Naive thymus-derived CD8-positive, alpha-beta T cell (primary cell): ENCODE data around the gene PSMD13. TPM values are rescaled to one million over a fixed set of nuclear protein-coding genes. Genes with fewer than 3 reads are reported as not detected.
A peak's percentile ranks its signal among the peaks of the same experiment; 100 is the strongest.

Source experiments
- ATAC-seq, 2 donors: fragments of 150-1000 bp; cut with Tn5 transposase in 1 of 2; sonication (Bioruptor Pico), chemical (Tn5 transposase) in 1 of 2; 1 replicate in 1 of 2; 2 replicates in 1 of 2; pipeline ENCODE4 v1.10.0; 2021; ENCODE audit warnings: mild to moderate bottlenecking in 2 of 2, moderate library complexity in 2 of 2
- POLR2A ChIA-PET: fragments of 350-600 bp; sonication (Branson Sonifier 250); formaldehyde crosslinking; loops from one replicate; lab custom pipeline; 2021; ENCODE audit warnings: antibody characterized with exemption; lab: Charles Lee
- DNase-seq, 10 donors: peaks; one replicate each; pipeline versions ENCODE4 v3.0.0 to v3.0.0-alpha.2; 2020 to 2022
- H3K27ac Mint-ChIP-seq, 10 donors: one replicate each; pipeline ENCODE4 v1.8.0; 2020 to 2022; ENCODE audit warnings: mild to moderate bottlenecking in 10 of 10, mixed read lengths in 10 of 10, moderate library complexity in 4 of 10, inconsistent platforms in 1 of 10
- H3K27me3 Mint-ChIP-seq, 5 donors: one replicate each; pipeline ENCODE4 v1.8.0; 2021 to 2022; ENCODE audit warnings: mixed read lengths in 5 of 5
- H3K36me3 Mint-ChIP-seq, 3 donors: one replicate each; pipeline ENCODE4 v1.8.0; 2020 to 2022; ENCODE audit warnings: mixed read lengths in 3 of 3, mild to moderate bottlenecking in 2 of 3, inconsistent platforms in 1 of 3
- H3K4me1 Mint-ChIP-seq, 4 donors: one replicate each; pipeline ENCODE4 v1.8.0; 2021 to 2022; ENCODE audit warnings: mixed read lengths in 4 of 4
- H3K4me3 Mint-ChIP-seq, 10 donors: one replicate each; pipeline ENCODE4 v1.8.0; 2020 to 2022; ENCODE audit warnings: mild to moderate bottlenecking in 10 of 10, mixed read lengths in 10 of 10, moderate library complexity in 6 of 10, inconsistent platforms in 1 of 10
- H3K9me3 Mint-ChIP-seq, 9 donors: one replicate each; pipeline ENCODE4 v1.8.0; 2020 to 2022; ENCODE audit warnings: mixed read lengths in 9 of 9, mild to moderate bottlenecking in 3 of 9, inconsistent platforms in 1 of 9, moderate library complexity in 1 of 9
- polyA plus RNA-seq, 3 donors: library from polyadenylated mRNA; unstranded; fragments of 300-500 nt; fragmentation: Illumina TruSeq; gene quantifications; one replicate each; pipeline ENCODE4 v1.2.3, GENCODE V29; 2021
- total RNA-seq, 8 experiments: library from RNA in 2 of 8; stranded (reverse) in 2 of 8; gene quantifications; one replicate each; pipeline ENCODE4 v1.2.3 and lab custom pipeline; 2021 to 2026

Gene PSMD13
- total and polyA plus RNA-seq, 5 experiments from 2014 or later, result 94.4 to 223 (median 196) TPM

DNA sequence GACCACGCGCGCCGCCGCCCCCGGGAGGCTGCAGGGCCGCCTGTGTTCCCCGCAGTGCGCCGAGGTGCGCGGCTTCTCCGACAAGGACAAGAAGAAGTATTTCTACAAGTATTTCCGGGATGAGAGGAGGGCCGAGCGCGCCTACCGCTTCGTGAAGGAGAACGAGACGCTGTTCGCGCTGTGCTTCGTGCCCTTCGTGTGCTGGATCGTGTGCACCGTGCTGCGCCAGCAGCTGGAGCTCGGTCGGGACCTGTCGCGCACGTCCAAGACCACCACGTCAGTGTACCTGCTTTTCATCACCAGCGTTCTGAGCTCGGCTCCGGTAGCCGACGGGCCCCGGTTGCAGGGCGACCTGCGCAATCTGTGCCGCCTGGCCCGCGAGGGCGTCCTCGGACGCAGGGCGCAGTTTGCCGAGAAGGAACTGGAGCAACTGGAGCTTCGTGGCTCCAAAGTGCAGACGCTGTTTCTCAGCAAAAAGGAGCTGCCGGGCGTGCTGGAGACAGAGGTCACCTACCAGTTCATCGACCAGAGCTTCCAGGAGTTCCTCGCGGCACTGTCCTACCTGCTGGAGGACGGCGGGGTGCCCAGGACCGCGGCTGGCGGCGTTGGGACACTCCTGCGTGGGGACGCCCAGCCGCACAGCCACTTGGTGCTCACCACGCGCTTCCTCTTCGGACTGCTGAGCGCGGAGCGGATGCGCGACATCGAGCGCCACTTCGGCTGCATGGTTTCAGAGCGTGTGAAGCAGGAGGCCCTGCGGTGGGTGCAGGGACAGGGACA is 44.1 kb downstream of the PSMD13 start:
- Mint-ChIP-seq H3K9me3 (peaks cover 0 to 9% (median 0%) of the 10 kb centered on the region in 9 donors), H3K4me1 (peaks cover 25 to 70% (median 54%) of the 10 kb centered on the region in 4 donors), H3K4me3 (peak overlapping the region; percentile 82 to 95 (median 93)), H3K27me3 (peaks cover 0 to 14% (median 0%) of the 10 kb centered on the region in 5 donors), H3K36me3 (peaks cover 0 to 15% (median 4%) of the 10 kb centered on the region in 3 donors), H3K27ac (peak overlapping the region; percentile 76 to 96 (median 94))
- peak; percentile 35 to 43 for ATAC-seq
- POLR2A ChIA-PET, result interaction anchor here (0.9 to 21.0 kb wide), 17 partner anchors 5 to 226 kb away, joined by 3 to 863 read pairs (median 15); partner anchors contain the start of genes BET1L, IFITM1, IFITM5 and NLRP6
- DNase-seq, result peak in 3 of 10 donors; percentile 42 to 62 (median 61)

DNA sequence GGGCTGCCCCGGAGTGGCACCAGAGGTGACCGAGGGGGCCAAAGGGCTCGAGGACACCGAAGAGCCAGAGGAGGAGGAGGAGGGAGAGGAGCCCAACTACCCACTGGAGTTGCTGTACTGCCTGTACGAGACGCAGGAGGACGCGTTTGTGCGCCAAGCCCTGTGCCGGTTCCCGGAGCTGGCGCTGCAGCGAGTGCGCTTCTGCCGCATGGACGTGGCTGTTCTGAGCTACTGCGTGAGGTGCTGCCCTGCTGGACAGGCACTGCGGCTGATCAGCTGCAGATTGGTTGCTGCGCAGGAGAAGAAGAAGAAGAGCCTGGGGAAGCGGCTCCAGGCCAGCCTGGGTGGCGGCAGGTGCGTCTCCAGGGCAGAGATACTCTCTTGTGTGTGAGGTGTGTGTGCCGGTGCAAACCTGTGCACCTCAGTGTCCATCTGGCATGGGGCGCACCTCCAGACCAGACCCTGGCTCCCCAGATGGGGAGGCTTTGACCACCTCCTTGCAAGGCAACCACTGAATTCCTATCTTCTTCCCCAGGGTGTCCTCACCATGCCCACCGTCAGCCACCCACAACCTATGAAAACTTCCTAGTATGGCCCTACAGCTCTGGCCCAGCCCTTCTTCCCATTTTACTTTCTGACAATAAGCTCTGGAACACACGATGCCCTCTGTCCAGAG is 44.8 kb downstream of the PSMD13 start:
- peak; percentile 3 to 17 for ATAC-seq

DNA sequence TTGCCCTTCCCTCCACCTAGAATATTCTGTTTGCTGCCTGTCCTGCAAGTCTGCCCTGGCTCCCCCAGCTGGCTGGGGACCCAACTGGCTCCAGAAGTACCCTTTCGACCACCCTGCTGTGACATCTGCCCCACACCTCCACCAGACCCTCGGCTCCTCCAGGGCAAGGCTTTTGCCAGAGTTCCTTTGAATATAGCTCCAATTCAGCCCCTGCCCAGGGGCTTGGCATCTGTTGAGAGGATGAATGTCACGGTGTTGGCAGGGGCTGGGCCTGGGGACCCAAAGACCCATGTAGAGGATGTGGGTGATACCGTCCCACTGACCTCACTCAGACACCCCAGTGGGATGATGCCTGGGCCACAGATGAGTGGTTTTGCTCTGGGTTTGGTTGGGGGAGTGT is 45.4 kb downstream of the PSMD13 start:
- H3K27me3 Mint-ChIP-seq, result peaks cover 0 to 14% (median 0%) of the 10 kb centered on the region in 5 donors
- peak overlapping the region; percentile 82 to 95 (median 93) for H3K4me3 Mint-ChIP-seq
- peaks cover 0 to 2% (median 0%) of the 10 kb centered on the region in 9 donors for H3K9me3 Mint-ChIP-seq
- H3K27ac Mint-ChIP-seq, result peak overlapping the region; percentile 59 to 96 (median 94)
- ATAC-seq, result no peak
- H3K4me1 Mint-ChIP-seq, result peaks cover 29 to 67% (median 59%) of the 10 kb centered on the region in 4 donors
- H3K36me3 Mint-ChIP-seq, result peaks cover 0 to 11% (median 0%) of the 10 kb centered on the region in 3 donors
- DNase-seq, result peak in 1 of 10 donors; percentile 11
- POLR2A ChIA-PET, result interaction anchor here (0.6 to 21.0 kb wide), 12 partner anchors 5 to 275 kb away, joined by 3 to 863 read pairs (median 26); partner anchors contain the start of genes BET1L, IFITM1, IFITM5 and NLRP6

More for the DNA sequence above, 44.8 kb downstream of the PSMD13 start:
- Mint-ChIP-seq H3K27me3 (peaks cover 0 to 14% (median 0%) of the 10 kb centered on the region in 5 donors), H3K27ac (peak overlapping the region; percentile 76 to 96 (median 94)), H3K36me3 (peaks cover 0 to 12% (median under 1%) of the 10 kb centered on the region in 3 donors), H3K4me3 (peak overlapping the region; percentile 82 to 95 (median 93)), H3K9me3 (peaks cover 0 to 6% (median 0%) of the 10 kb centered on the region in 9 donors), H3K4me1 (peaks cover 25 to 67% (median 55%) of the 10 kb centered on the region in 4 donors)
- peak in 2 of 10 donors; percentile 1 to 28 for DNase-seq
- POLR2A ChIA-PET, result interaction anchor here (0.6 to 21.0 kb wide), 17 partner anchors 5 to 276 kb away, joined by 3 to 863 read pairs (median 15); partner anchors contain the start of genes BET1L, IFITM1, IFITM5 and NLRP6

DNA sequence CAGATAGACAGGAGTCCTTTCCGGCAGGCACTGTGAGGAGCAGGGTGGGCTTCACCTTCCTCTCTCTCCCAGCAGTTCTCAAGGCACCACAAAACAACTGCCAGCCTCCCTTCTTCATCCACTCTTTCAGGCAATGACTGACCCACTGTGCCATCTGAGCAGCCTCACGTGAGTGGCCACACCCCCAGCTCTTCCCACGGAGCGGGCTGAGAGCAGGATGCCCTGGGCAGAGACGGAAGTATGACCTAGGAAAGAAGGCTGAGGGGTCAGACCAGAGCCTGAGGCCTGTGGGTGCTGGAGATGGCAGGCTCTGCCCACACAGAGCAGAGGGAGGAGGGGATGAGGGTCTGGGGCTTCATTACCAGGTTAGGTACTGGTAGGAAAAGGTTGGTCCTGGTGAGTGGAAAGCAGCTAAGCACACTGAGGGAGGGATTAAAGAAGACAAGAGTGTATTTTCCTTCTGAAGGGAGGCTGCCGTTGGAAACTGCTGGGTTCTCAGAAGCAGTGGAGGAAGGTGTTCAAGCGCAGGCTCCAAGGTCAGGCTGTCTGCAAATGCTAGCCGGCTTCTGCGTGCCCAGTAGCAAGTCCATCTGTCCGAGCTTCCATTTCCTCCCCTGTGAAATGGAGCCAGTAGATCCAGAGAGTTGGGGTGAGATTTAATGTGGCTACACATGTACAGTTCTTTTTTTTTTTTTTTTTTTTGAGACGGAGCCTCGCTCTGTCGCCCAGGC is 46.0 kb downstream of the PSMD13 start:
- no peaks in the 10 kb centered on the region for H3K9me3 Mint-ChIP-seq
- peak overlapping the region; percentile 82 to 95 (median 93) for H3K4me3 Mint-ChIP-seq
- DNase-seq, result peak in 1 of 10 donors; percentile 14
- H3K27ac Mint-ChIP-seq, result peak overlapping the region; percentile 59 to 96 (median 94)
- H3K27me3 Mint-ChIP-seq, result peaks cover 0 to 14% (median 0%) of the 10 kb centered on the region in 5 donors
- no peak for ATAC-seq
- peaks cover 0 to 11% (median 0%) of the 10 kb centered on the region in 3 donors for H3K36me3 Mint-ChIP-seq
- POLR2A ChIA-PET, result interaction anchor here (0.6 to 21.0 kb wide), 16 partner anchors 4 to 123 kb away, joined by 3 to 863 read pairs (median 8); partner anchors contain the start of genes BET1L, IFITM1, IFITM5 and NLRP6
- peaks cover 28 to 66% (median 55%) of the 10 kb centered on the region in 4 donors for H3K4me1 Mint-ChIP-seq

DNA sequence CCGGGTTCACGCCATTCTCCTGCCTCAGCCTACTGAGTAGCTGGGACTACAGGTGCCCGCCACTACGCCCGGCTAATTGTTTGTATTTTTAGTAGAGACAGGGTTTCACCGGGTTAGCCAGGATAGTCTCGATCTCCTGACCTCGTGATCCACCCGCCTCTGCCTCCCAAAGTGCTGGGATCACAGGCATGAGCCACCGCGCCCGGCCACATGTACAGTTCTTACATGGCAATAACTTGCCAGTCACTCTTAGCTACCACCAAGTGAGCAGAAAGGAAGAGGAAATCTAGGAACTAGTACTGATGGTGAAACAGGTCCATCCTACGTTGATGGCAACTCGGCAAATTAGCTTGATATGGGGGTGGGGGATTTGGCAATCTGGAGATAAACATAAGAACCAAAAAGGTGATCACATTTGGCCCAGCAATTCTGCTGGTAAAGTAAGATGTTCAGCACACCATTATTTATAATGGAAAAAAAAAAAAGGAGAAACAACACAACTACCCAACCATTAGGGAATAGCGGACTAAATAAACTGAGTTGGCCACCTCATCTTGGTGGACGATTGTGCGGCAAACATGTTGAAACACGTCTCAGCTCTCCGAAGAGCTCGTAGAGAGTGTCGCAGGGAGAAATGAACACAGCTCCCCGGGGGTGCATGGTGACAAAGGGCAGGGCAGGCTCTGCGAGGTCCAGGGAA is 46.8 kb downstream of the PSMD13 start:
- Mint-ChIP-seq H3K36me3 (peaks cover 0 to 11% (median 0%) of the 10 kb centered on the region in 3 donors), H3K27ac (peak overlapping the region; percentile 59 to 96 (median 94)), H3K4me1 (peaks cover 27 to 62% (median 52%) of the 10 kb centered on the region in 4 donors), H3K4me3 (peak overlapping the region; percentile 82 to 95 (median 93)), H3K27me3 (peaks cover 0 to 14% (median 0%) of the 10 kb centered on the region in 5 donors), H3K9me3 (no peaks in the 10 kb centered on the region)
- ATAC-seq (no peak), DNase-seq (peak in 3 of 10 donors; percentile 6 to 25 (median 15))
- POLR2A ChIA-PET, result interaction anchor here (0.6 to 21.0 kb wide), 18 partner anchors 3 to 131 kb away, joined by 3 to 863 read pairs (median 8); partner anchors contain the start of genes BET1L, IFITM1, IFITM5 and NLRP6

DNA sequence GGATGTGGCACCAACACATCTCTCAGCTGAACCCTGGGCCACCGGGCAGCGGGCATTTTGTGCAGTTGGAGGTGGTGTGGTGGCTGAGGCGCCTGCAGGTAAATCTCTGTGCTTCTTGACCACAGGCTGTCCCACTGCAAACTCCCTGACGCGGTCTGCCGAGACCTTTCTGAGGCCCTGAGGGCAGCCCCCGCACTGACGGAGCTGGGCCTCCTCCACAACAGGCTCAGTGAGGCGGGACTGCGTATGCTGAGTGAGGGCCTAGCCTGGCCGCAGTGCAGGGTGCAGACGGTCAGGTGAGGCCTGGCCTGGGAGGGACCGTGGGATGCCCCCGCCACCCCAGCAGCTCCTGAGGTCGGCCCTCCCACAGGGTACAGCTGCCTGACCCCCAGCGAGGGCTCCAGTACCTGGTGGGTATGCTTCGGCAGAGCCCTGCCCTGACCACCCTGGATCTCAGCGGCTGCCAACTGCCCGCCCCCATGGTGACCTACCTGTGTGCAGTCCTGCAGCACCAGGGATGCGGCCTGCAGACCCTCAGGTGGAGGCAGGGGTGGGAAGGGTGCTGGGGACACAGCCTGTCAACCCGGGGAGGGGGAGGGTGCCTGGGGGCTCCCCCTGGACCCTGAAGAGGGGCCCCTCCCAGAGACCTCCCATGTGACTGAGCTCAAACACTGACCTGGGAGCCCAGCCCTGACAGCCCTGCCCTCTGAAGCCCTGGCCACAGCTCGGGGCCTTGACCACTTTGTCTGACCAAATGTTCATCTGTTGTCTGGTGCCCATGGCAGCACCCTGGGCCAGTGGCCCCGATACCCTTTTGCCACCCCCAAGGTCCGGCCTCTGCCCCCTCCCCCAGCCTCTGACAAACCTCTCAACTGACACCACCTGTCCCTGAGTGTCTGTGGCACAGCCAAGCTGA is 47.6 kb downstream of the PSMD13 start:
- H3K27ac Mint-ChIP-seq, result peak overlapping the region in 9 of 10 donors; percentile 63 to 96 (median 94)
- peak in 2 of 10 donors; percentile 1 to 15 for DNase-seq
- POLR2A ChIA-PET, result interaction anchor here (0.7 to 21.0 kb wide), 14 partner anchors 2 to 130 kb away, joined by 3 to 863 read pairs (median 14); partner anchors contain the start of genes BET1L, IFITM1, IFITM5 and NLRP6
- no peaks in the 10 kb centered on the region for H3K9me3 Mint-ChIP-seq
- H3K4me1 Mint-ChIP-seq, result peaks cover 26 to 60% (median 49%) of the 10 kb centered on the region in 4 donors
- H3K4me3 Mint-ChIP-seq, result peak overlapping the region; percentile 82 to 95 (median 93)
- peaks cover 0 to 11% (median 0%) of the 10 kb centered on the region in 3 donors for H3K36me3 Mint-ChIP-seq
- H3K27me3 Mint-ChIP-seq, result peaks cover 0 to 13% (median 0%) of the 10 kb centered on the region in 5 donors
- ATAC-seq, result no peak

DNA sequence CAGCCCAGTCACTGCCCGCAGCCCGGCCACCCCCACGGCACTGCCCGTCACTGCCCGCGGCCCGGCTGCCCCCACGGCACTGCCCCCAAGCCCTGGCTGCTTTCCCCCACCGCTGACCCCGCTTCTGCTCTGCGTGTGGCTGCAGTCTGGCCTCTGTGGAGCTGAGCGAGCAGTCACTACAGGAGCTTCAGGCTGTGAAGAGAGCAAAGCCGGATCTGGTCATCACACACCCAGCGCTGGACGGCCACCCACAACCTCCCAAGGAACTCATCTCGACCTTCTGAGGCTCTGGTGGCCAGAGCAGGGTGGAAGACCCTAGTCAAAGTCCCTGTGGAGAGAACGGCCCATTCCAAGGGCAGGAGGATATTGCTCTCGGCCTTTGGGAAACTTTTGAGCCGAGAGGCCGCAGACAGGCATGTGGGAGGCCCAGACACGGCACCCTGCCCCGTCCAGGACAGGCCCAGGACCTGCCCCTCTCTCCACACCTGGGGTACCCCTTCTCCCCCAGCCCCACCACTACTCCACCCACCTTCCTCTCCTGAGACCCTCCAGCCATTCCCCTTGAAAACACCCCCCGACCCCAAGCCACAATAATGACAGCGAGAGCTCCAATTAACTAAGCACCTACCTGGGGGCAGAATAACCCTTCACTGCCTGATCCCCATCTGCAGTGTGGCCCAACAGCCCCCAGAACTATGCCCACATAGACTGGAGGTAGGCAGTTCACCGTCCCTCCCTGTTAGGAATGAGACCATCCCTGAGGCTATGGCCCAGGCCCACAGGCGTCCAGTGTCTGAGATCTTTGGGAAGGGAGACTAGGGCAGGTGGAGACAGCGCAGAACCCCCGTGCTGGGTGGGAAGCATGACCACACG is 48.5 kb downstream of the PSMD13 start:
- Mint-ChIP-seq H3K36me3 (peaks cover 0 to 11% (median 0%) of the 10 kb centered on the region in 3 donors), H3K4me1 (peaks cover 32 to 69% (median 55%) of the 10 kb centered on the region in 4 donors), H3K27ac (peak overlapping the region; percentile 35 to 99 (median 94)), H3K9me3 (no peaks in the 10 kb centered on the region), H3K27me3 (peaks cover 0 to 12% (median 0%) of the 10 kb centered on the region in 5 donors), H3K4me3 (peak overlapping the region in 7 of 10 donors; percentile 24 to 93 (median 54))
- ATAC-seq, result no peak
- peak in 2 of 10 donors; percentile 0 to 14 for DNase-seq
- POLR2A ChIA-PET, result interaction anchor here (0.6 to 21.0 kb wide), 9 partner anchors 1 to 70 kb away, joined by 3 to 863 read pairs (median 22); partner anchors contain the start of genes IFITM1, IFITM5, NLRP6 and PGGHG

DNA sequence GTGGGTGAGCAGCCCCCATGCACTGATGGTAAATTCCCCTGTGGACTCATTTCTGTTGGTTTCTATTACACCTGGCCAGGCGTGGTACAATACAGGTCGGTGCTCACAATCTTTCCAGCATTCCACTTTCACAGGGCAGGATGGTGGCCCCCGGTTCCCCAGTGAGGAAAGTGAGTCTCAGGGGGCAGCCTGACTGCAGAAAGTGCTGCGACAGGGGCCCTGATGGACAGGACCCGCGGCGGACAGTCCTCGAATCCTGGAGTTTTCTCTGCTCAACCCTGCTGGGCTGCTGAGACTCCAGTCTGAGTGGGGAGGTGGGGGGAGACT is 49.1 kb downstream of the PSMD13 start:
- Mint-ChIP-seq H3K4me1 (peaks cover 35 to 75% (median 56%) of the 10 kb centered on the region in 4 donors), H3K27me3 (peaks cover 0 to 12% (median 0%) of the 10 kb centered on the region in 5 donors), H3K9me3 (no peaks in the 10 kb centered on the region), H3K27ac (peak overlapping the region; percentile 51 to 99 (median 98)), H3K36me3 (peaks cover 0 to 12% (median 0%) of the 10 kb centered on the region in 3 donors), H3K4me3 (peak overlapping the region in 6 of 10 donors; percentile 26 to 99 (median 47))
- POLR2A ChIA-PET, result interaction anchor here (0.6 to 21.0 kb wide), 10 partner anchors 1 to 79 kb away, joined by 3 to 863 read pairs (median 56); partner anchors contain the start of genes BET1L, IFITM1, IFITM2 and IFITM5
- DNase-seq (peak in 1 of 10 donors; percentile 13), ATAC-seq (no peak)
